Pons (tissue), 1 donor: ENCODE data around the gene FSTL5.

Experiments used
- DNase-seq: peaks from one replicate; pipeline ENCODE4 v3.0.0-alpha.2; 2016; ENCODE audit warnings: low spot score

The FSTL5 gene

DNA sequence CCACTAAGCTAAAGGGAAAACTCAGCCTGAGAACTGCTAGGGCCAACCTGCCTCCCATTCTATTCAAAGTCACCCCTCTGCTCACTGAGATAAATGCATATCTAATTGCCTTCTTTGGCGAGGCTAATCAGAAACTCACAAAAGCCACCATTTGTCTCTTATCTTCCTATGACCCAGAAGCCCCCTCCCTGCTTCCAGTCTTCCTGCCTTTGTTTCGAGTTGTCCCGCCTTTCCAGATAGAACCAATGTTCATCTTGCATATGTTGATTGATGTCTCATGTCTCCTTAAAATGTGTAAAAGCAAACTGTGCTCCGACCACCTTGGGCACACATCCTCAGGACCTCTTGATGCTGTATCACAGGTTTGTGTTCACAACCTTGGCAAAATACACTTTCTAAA, 459.8 kb downstream of the FSTL5 start:
- DNase-seq: no peak

DNA sequence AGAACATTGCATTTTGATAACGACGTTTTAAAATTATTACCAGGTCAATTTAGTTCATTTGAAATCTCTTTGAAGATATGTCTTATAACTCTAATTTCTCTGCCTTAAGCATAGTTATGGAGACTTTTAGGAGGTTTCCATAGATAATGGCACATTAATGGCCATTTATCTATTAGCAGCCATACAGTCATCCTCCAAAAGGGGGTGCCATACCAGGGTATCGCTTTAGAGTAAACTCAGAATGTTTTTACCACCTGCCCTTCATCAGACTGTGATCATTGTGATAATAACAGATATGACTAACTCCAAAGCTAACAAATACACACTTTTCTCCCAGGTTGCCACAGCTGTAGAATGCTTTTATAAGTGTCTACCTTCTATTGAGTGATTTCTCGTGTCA, 461.5 kb downstream of the FSTL5 start:
- DNase-seq: no peak

DNA sequence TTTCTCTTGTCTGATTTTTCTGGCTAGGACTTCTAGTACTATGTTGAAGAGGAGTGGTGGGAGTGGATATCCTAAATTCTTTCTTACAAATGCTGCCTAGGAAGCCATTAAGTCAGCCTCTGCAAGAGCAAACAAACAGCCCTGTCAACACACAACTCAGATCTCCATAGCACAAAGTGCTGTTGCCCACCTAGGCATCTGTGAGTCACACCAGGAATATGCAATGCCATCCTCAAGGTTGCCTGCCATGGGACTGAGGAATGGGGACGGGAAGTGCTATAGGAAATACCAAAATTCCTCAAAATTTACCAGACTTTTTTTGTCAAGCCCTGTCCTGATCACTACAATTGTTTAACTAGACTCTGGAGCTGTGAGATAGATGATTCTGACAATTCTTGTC, 466.9 kb downstream of the FSTL5 start:
- DNase-seq: no peak

DNA sequence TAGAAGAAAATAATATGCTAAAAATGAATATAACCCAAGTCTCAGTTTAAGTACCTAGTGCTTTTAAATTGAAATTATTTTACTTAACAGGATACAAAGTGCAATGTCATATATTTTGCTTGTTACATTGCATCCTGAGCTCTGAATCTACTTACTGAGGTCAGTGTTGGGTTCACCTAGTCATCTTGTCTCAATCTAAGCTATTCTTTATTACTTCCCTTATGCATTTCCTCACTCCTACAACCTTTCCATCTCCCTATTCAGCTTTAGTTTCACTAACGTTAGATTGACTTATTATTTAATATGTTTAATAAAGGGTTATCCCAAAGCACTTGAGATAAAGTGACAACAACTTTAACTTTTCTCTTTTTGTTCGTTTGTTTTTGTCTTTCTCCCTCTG, 483.7 kb downstream of the FSTL5 start:
- DNase-seq: no peak

DNA sequence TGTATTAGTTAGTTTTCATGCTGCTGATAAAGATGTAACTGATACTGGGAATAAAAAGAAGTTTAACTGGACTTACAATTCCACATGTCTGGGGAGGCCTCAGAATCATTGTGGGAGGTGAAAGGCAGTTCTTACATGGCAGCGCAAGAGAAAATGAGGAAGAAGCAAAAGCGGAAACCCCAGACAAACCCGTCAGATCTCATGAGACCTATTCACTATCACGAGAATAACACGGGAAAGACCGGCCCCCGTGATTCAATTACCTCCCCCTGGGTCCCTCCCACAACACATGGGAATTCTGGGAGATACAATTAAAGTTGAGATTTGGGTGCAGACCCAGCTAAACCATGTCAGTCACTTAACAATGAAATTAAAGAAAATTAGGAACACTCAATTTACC, 499.1 kb downstream of the FSTL5 start:
- no peak for DNase-seq

DNA sequence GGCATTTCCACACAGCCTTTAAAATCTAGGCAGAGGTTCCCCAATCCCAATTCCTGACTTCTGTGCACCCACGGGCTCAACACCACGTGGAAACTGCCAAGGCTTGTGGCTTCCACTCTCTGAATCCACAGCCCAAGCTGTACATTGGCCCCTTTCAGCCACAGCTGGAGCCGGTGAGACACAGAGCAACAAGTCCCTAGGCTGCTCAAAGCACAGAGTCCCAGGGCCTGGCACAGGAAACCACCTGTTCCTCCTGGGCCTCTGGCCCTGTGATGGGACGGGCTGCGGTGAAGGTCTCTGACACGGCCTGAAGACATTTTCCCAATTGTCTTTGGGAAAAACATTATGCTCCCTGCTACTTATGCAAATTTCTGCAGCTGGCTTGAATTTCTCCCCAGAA, 500.0 kb downstream of the FSTL5 start:
- no peak for DNase-seq

DNA sequence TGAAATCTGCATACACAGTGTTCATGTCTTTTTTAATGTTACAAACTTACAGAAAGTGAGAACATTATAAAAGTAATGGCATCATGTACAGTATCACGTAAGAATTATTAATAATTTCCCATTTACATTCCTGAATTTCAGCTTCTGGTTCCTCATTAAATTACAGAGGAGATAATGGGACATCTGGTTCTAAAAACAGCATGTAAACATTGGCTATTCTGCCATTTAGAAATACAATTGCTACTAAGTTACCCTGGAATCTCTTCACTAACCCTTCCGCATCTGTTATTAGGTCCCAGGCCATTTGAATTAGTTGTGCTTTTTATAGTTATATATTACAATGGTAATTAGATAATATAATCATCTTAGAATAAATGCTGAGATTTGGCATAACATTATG, 505.1 kb downstream of the FSTL5 start:
- DNase-seq: no peak

DNA sequence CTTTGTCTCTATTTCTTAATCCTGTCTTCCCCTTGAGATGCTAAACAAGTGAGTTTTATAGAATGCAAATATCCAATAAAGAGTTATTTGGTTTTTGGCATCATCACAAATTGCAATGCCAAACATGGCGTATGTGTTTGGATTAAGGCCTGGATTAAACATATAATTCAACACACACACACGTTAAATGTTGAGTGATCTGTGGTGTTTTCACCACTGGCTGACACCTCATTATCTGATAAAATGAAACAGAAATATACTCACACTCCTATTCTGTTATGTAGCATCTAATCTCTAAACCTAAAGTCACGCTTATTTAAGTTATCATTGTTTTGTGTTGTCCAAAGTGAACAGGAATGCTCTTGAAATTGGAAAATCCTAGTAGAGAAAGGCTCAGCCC, 506.2 kb downstream of the FSTL5 start:
- DNase-seq: no peak

DNA sequence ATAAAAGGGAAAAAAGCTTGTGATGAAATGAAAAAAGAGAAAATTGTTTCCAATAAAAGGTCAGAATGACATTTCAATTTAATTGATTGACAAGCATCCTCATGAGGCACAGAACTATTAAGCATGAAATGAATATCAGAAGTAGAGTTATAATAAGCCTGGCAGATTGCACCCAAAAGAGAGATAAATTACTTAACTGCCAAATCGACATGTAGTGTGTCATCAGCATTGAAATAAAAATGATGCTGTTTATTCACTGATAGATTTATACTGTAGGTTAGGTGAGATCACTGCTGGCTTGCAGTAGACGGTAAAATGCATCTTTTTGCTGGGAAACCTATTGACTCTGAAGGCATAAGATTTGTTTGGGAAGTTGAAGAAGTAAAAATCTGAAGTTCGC, 507.2 kb downstream of the FSTL5 start:
- DNase-seq: no peak

DNA sequence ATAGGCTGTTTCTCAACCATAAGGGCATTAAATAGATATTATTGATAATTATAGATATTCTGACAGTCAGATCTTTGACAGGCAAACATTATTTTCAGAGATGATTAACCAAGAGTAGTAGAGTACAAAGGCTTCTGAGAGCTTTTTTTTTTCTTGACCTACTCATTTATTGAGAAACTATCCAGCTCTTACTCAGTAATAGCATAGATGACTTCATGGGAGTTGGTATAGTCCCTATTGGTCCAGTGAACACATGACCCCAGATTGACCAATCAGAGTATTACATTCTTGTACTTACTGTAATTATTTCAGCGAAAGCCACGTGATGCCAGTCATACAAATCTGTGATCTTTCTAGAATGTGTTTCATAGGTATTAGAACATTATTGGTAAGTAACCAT, 508.7 kb downstream of the FSTL5 start:
- DNase-seq: no peak

DNA sequence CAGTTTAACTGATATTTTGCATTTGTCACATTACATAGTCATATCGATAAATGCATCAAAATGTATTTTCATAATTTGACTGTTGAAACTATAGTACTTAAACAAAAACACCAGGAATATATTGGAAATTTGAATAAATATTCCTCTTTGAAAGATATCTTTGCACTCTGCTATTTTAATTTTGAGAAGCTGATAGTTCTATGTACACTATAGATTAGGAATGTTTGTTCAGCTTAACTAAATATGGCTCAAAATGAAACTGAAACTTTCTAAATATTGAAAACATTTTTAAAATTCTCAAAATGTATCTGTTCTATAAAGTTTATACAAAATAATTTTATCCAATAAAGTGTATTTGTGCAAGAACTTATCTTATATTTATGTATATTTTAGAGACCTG, 510.1 kb downstream of the FSTL5 start:
- no peak for DNase-seq

DNA sequence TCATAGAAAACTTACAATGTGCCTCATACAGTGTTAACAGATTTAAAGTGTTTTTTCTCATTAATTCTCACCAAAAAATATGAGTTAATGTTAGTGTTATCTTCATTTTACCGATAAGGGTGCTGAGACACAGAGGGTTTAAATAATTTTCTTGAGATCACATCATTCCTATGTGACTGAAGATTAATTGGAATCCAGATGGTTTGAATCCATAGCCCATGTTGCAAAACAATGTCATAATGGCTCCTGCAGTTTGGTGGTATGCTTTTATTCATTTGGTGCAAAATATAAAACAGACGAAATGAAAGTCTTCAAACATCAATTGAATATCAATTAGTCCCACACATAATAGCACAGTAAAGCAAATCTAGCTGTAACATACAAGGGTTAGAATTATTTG, 512.2 kb downstream of the FSTL5 start:
- DNase-seq: no peak

DNA sequence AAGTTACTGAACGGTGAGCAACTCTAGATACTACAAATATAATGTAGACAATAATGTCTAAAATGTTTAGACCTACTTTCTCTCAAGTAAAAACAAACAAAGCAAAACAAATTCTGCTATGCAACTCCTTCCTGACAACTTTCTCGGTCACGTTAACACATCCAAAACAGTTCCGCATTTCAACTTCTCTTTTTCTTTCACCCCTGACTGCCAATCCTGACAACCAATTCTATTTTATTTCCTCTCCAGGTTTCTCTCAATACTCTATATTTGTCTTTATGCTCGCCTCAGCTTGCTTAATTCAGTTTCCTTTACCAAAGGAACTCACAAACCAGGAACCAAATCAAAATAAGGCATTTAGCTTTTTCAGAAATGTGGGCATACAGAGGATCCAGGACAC, 513.0 kb downstream of the FSTL5 start:
- DNase-seq: peak; percentile 82

DNA sequence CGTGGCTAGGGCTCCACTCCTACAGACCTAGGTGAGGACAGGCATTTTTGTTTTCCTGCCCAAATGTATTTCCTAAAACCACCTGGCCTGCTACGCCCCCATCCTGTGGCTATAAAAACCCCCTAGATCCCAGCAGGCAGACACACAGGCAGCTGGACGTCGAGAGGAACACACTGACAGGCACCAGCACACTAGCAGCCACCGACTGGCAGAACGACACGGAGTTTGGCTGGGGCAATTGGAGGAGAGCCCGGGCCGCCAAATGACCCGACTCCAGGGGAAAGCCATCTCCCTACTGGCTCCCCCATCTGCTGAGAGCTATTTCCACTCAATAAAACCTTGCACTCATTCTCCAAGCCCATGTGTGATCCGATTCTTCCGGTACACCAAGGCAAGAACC, 516.0 kb downstream of the FSTL5 start:
- no peak for DNase-seq

DNA sequence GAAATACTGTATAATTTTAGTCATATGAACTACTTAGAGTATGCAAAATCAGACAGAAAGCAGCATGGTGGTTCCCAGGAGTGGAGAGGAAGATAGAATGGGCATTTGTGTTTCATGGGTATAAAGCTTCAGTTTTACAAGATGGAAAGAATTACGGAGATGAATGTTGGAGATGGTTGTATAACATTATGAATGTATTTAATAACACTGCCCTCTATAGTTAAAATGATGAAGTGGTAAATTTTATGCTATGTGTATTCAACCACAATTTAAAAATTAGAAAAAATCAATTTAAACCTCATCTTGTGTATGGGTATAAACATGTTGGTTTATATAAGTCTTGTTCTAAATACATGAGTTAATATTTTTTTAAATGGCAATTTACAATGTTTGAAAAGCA, 521.1 kb downstream of the FSTL5 start:
- peak; percentile 14 for DNase-seq

DNA sequence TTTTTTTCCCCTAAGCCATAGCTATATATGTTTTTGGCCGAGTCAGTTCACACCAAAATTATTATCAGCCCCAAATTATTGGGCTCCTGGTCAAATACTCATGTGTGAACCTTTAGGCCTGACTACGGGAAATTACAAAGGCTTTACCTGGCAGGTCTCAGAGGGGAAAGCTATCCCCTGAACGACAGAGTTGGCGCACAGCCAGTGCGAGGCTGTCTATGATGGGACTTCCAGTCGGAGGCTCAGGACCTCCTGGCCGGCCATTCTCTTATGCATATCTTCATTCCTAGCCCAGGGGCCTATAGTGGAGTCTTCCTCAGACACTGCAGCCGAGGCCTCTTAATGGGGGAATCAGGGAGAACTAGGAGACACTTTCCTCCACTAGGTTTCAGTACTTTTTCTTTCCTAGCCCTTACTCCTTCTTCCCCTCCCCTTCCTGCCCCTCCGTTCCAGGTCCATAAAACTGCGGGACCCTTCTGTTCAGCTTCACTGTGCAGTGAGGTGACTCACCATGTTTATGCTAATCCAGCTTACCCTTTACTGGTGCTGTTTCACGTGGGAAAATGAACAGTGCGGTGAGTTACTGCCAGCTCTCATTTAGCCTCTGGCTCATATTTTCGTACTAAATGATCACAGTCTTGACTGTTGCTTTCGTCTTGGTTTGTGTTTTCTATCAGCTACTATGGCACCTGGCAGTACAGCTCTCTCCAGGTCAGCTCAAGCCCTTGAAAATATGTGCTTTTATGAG, 533.9 kb downstream of the FSTL5 start:
- DNase-seq: no peak

DNA sequence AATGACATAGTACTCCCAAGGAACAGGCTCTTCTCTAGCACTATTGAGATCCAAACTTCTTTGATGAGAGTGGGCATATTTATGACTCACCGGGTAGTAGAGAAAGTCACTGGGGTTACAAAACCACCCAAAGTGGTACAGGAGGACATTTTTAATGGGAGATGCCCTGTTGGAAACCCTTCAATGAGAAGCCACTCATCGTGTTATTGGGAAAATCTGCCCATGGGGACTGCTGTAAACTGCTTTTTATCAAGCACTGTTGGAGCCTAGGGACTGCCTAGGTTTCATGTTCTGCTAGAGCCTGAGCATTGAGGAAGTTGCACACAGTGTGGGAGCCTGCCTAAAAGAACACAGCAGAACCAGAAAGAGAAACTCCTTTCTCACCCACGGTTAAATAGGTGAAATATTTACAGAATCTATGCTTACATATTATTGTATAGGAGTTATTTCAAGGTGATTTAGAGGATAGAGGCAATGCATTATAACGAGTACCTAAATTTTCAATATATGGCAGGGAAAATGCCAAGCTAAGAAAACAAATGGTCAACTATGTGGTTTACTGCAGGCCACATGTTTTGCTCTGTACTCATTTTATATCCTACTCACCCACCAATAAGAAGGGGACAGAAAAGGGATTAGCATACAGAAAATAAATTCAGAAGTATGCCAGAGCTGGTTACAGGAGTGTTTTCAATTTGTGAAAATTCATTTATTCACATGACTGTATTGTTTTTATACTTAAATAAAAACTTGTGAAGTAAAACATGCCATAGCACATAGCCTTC, 559.1 kb downstream of the FSTL5 start:
- DNase-seq: no peak

DNA sequence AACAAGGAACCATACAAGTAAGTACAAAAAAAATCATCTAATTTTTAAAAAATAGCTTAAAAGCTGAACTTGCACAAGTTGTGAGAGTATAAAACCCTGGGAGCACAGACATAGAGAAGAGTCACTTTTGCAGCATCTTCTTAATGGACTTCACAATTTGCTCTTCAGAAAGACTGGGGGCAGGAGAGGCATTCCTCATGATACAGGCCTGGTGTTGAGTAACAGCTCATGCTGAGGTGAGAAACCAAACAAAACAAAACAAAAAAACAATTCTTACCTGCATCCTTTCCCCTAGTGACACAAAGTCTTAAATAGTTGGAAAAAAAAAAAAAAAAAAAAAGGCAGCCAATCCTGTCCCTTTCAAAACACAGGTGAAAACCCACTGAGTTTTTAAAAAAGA, 562.8 kb downstream of the FSTL5 start:
- DNase-seq: no peak

DNA sequence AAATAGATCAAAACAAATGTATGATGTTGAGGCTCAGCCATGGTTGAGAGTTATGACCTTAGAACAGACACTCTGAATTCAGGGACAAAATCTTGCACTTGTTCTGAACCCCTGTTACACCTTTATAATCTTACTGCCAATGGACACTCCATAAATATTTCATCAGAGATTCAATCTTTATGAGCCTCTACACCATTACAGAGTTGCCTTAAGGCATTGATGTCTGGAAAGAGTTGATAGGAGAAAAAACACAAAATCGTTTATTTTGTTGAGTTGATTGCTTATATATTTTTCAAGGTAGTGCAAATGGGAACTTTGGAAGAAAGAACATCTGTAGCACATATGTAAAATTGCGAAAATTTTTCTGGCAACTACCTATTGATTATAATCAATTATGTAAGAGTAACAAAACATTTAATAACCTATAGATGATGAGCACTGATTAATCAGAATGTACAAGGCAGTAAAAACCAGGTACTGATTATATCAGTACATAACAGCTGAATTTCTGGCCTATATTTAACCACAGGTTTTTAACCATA, 568.5 kb downstream of the FSTL5 start:
- DNase-seq: no peak

DNA sequence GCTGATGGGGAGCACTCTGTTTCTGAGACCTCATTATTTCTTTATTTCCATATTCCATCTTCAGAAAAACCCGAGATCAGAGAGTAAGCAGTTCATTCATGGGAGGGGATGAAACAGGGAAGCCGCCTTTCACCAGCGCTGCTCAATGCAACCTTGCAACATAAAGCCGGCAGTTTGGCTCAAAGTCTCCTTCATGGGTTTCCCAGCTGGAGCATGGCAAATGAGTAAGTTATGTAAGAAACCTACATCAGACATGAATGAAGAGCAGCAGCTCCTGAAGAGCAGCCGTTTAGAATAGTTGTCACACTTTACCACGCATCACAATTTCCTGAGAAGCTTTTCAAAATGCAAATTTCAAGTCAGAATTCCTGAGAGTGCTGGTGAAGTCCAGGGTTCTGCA, 578.8 kb downstream of the FSTL5 start:
- DNase-seq: no peak

DNA sequence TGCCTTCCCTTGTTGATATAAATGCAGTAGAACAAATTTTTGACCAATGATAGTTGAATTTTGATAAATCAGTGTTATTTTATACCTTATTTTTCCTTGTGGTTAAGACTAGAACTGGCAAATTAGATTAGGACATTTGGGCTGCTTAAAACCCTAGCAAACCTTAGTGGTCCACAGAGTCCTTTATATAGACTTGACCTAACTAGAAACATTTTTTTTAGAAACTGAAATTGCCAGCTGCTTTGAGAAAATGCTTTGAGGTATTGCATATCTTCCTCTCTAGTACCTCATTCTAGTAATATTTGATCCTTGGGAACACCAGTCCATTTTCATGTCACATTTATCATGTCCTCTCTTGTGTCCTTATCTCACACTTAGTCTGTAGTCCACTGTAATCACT, 580.3 kb downstream of the FSTL5 start:
- DNase-seq: no peak

DNA sequence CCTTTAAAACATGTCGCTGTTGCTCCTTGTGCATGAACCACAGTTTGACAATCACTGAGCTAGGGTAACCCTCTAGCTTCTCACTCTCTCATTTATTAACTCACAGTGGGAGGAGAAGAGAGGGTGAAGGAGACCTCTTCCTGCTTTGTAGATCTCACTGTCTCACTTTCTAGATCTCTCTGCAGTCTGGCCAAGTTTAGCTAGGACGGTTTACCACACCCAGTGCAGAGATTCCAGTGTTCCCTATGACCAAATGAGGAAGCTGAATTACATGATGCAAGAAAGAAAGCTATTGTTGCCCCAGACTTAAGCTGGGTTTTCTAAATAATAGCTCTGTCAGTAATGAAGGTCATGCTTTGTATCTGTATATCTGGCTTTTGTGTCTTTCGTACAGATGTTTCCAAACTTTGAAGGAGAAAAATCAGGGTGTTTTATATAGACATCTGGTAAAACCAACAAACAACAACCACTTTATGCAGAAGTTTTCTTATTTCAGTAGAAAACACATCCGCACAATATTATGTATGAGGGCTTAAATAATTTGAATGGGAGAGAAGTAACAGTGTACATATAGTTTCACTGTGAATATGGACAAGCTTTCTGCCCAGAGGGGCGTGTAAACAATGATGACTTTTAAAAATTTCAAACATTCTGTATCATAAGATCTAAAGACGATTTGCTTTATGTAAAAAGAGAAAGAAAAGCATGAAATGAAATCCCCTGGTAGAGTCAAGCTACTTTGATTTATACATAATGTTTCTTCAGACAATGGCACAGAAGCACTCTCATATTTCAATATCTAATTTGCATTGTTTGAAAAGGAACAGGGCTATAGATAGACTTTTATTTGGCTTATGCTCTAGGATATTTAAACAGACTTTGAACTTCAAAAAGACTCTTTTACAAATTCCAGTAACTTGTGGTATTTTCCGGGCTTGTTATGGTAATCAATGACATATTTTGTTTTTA, 582.3 kb downstream of the FSTL5 start:
- DNase-seq: peak; percentile 88
